ENCODE data around the gene FAM181B. TPM values are rescaled to one million over a fixed set of nuclear protein-coding genes. Genes with fewer than 3 reads are reported as not detected.

Gene FAM181B
- total RNA-seq, 1 donor from 2014 or later, result not detected

GRCh38 chr11:82750643-82751139 is 17.0 kb upstream of the FAM181B start:
- Histone ChIP-seq H3K27ac (no peak overlapping the region), H3K4me1 (peaks cover 0 to 3% of the 10 kb centered on the region in 2 donors), H3K9me3 (no peaks in the 10 kb centered on the region), H3K36me3 (no peaks in the 10 kb centered on the region), H3K27me3 (no peaks in the 10 kb centered on the region), H3K4me3 (no peak overlapping the region)
- TF ChIP-seq CTCF (IDR thresholded peaks at IDR 0.05), result no peak
- DNase-seq (ENCODE audit: low spot score in 2 of 2), result no peak
- intact Hi-C loops (cut with DNase I), result no loop called here

- intact Hi-C loops (cut with DNase I), result no loop called here
- Histone ChIP-seq H3K4me3 (no peak overlapping the region), H3K27me3 (no peaks in the 10 kb centered on the region), H3K36me3 (no peaks in the 10 kb centered on the region), H3K4me1 (no peaks in the 10 kb centered on the region), H3K27ac (no peak overlapping the region), H3K9me3 (no peaks in the 10 kb centered on the region)
- no peak for TF ChIP-seq CTCF (IDR thresholded peaks at IDR 0.05)
- DNase-seq (ENCODE audit: low spot score in 2 of 2), result no peak
Measured at GRCh38 chr11:82747471-82747870, 13.8 kb upstream of the FAM181B start.

GRCh38 chr11:82738091-82738490 is 4.4 kb upstream of the FAM181B start:
- no peak for TF ChIP-seq CTCF (IDR thresholded peaks at IDR 0.05)
- Histone ChIP-seq H3K27me3 (no peaks in the 10 kb centered on the region), H3K4me3 (no peak overlapping the region), H3K4me1 (no peaks in the 10 kb centered on the region), H3K27ac (no peak overlapping the region), H3K9me3 (no peaks in the 10 kb centered on the region), H3K36me3 (no peaks in the 10 kb centered on the region)
- DNase-seq (ENCODE audit: low spot score in 2 of 2), result no peak
- intact Hi-C loops (cut with DNase I), result no loop called here

- intact Hi-C loops (cut with DNase I), result loop anchor here (5.0 kb wide), 1 partner anchor 553 kb away; the partner anchor contains the start of gene CCDC90B
- peak overlapping the region; percentile 66 to 68 for H3K27ac ChIP-seq
- H3K36me3 ChIP-seq, result no peaks in the 10 kb centered on the region
- H3K27me3 ChIP-seq, result no peaks in the 10 kb centered on the region
- peak overlapping the region; percentile 80 to 90 for H3K4me3 ChIP-seq
- TF ChIP-seq CTCF (IDR thresholded peaks at IDR 0.05), result no peak
- H3K9me3 ChIP-seq, result no peaks in the 10 kb centered on the region
- no peak for DNase-seq (ENCODE audit: low spot score in 2 of 2)
- no peaks in the 10 kb centered on the region for H3K4me1 ChIP-seq
Measured at GRCh38 chr11:82734120-82734479, 436 bp upstream of the FAM181B start.

GRCh38 chr11:82732734-82733443 is 775 bp downstream of the FAM181B start:
- peak overlapping the region; percentile 66 to 68 for H3K27ac ChIP-seq
- no peaks in the 10 kb centered on the region for H3K4me1 ChIP-seq
- H3K4me3 ChIP-seq, result peak overlapping the region; percentile 80 to 90
- no peaks in the 10 kb centered on the region for H3K9me3 ChIP-seq
- no peak for TF ChIP-seq CTCF (IDR thresholded peaks at IDR 0.05)
- H3K36me3 ChIP-seq, result no peaks in the 10 kb centered on the region
- intact Hi-C loops (cut with DNase I), result loop anchor here (2.0 to 5.0 kb wide), 2 partner anchors 168 to 554 kb away; partner anchors contain the start of genes CCDC90B, DDIAS and PRCP
- DNase-seq (ENCODE audit: low spot score in 2 of 2), result no peak
- no peaks in the 10 kb centered on the region for H3K27me3 ChIP-seq

Data from ascending aorta (tissue), 2 donors.